Jurkat, Clone E6-1 (cell line): ENCODE data around the gene CALR.
"Not testable (repeated sequence)": the region's sequence is repeated elsewhere in the genome, so short reads cannot be mapped to it uniquely, and the experiment has no call there.

Experiments
- DNase-seq: peaks from one replicate; pipeline ENCODE4 v3.0.0-alpha.2; 2011; ENCODE audit warnings: low read depth, low spot score
- H3K4me3 ChIP-seq: 2 replicates; pipeline ENCODE4 v1.5.1; 2011; ENCODE audit warnings: mild to moderate bottlenecking, low read length, control low read depth, moderate library complexity

The CALR gene

DNA sequence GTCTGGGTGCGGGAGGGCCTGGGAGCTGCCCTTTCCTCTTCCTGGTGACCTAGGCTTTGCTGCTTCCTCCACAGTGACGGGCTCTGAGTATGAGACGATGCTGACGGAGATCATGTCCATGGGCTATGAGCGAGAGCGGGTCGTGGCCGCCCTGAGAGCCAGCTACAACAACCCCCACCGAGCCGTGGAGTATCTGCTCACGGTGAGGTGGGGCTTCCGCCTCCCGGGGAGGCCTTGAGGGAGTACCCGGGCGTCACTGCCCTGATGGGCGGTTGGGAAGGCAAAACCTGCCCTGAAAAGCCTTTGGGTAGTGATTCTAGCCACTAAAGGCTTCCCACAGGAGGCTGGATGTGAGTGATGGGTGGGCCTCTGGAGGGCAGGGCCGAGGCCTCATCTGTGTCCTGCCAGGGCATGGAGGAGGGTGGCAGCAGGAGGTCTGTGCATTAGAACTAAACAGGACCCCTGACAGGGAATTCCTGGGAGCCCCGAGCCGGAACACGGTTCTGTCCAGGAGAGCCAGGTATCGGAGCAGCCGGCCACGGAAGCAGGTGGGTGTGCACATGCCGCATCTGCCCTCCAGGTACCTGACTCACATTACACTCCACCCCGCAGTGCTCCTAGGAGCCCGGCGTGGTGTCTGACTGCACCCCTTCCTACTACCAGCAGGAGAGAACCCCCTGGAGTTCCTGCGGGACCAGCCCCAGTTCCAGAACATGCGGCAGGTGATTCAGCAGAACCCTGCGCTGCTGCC lies 10.4 kb downstream of the CALR start:
- DNase-seq = no peak
- no peak overlapping the region for H3K4me3 ChIP-seq

GRCh38 chr19:12949363-12950283 lies 11.2 kb downstream of the CALR start:
- no peak overlapping the region for H3K4me3 ChIP-seq
- no peak for DNase-seq

GRCh38 chr19:12952050-12952449 lies 13.6 kb downstream of the CALR start:
- not testable (repeated sequence) for DNase-seq, H3K4me3 ChIP-seq

DNA sequence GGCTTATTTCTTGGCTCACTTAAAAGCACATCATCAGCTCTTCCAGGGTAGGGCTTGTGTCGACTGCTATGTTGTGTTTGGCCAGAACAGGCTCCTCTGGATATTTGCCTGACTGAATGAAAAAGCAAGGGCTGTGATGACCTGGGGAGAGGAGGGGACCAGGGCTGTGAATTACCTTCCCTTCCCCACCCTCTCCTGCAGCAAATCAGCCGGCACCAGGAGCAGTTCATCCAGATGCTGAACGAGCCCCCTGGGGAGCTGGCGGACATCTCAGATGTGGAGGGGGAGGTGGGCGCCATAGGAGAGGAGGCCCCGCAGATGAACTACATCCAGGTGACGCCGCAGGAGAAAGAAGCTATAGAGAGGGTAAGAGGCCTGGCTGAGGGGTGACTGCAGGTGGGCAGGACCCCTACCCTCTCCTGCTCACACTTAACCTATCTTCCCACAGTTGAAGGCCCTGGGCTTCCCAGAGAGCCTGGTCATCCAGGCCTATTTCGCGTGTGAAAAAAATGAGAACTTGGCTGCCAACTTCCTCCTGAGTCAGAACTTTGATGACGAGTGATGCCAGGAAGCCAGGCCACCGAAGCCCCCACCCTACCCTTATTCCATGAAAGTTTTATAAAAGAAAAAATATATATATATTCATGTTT lies 14.2 kb downstream of the CALR start:
- no peak for DNase-seq
- H3K4me3 ChIP-seq = no peak overlapping the region

DNA sequence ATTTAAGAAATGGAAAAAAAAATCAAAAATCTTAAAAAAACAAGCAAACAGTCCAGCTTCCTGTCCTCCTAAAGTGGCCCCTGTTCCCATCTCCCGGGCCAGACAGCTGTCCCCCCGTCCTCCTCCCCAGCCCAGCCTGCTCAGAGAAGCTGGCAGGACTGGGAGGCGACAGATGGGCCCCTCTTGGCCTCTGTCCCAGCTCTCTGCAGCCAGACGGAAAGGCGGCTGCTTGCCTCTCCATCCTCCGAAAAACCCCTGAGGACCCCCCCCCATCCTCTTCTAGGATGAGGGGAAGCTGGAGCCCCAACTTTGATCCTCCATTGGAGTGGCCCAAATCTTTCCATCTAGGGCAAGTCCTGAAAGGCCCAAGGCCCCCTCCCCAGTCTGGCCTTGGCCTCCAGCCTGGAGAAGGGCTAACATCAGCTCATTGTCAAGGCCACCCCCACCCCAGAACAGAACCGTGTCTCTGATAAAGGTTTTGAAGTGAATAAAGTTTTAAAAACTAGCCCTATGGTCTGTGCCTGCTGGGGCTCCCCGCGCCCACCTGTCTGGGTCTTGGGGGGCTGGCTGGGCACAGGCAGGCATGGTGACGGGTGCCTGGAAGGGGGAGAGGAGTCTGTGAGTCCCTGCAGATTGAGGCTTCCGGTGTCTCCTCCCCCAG lies 14.9 kb downstream of the CALR start:
- no peak overlapping the region for H3K4me3 ChIP-seq
- no peak for DNase-seq

DNA sequence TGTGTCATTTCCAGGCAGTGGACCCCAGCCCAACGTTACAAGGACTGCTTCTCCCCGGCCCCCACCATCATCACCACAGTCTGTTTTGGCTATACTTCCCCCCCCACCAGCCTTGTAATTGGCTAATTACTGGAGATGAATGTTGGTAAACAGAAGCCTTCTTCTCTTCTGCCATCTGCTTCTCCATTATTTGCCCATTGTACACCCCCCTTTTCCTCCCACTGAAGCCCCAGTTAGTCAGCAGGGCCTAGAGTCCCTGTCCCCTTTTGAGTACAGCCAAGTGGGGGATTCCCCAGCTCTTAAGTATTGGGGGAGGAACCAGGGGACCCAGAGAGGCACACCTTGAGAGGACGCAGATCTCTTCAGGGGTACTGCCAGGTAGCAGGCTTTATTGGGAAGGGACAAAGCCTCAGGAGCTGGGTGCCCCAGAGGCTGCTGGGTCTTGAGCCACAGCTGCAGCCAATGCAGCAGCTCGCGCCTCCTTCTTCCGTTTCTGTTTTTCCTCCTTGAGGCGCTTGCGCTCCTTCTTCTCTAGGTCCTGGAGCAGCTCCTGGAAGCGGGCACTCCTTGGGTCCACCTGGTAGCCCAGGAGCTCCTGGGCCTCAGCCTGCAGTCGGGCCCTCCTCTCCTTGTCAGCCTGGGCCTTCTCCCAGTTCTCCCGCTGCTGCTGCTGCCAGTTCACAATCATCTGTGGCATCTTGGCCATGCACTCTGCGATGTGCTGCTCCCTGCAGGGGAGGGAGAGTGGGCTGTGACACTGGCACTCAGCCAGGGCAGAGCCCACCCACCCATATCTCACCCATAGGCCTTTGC lies 15.6 kb downstream of the CALR start:
- H3K4me3 ChIP-seq = no peak overlapping the region
- no peak for DNase-seq

- no peak overlapping the region for H3K4me3 ChIP-seq
Observed at GRCh38 chr19:12954612-12954962, 16.2 kb downstream of the CALR start.

DNA sequence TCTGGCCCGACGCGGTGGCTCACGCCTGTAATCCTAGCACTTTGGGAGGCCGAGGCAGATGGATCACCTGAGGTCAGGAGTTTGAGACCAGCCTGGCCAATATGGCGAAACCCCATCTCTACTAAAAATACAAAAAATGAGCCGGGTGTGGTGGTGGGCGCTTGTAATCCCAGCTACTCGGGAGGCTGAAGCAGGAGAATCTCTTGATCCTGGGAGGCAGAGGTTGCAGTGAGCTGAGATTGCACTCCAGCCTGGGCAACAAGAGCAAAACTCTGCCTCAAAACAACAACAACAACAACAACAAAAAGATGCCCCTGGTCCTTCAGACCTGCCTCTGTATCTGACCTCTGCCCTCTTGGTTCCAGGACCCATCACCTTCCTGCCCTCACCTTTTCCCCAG lies 17.2 kb downstream of the CALR start:
- peak overlapping the region; percentile 96 for H3K4me3 ChIP-seq
- DNase-seq = not testable (repeated sequence)

More at GRCh38 chr19:12954612-12954962, 16.2 kb downstream of the CALR start:
- no peak for DNase-seq

GRCh38 chr19:12955996-12956395 lies 17.6 kb downstream of the CALR start:
- H3K4me3 ChIP-seq = peak overlapping the region; percentile 96
- no peak for DNase-seq

DNA sequence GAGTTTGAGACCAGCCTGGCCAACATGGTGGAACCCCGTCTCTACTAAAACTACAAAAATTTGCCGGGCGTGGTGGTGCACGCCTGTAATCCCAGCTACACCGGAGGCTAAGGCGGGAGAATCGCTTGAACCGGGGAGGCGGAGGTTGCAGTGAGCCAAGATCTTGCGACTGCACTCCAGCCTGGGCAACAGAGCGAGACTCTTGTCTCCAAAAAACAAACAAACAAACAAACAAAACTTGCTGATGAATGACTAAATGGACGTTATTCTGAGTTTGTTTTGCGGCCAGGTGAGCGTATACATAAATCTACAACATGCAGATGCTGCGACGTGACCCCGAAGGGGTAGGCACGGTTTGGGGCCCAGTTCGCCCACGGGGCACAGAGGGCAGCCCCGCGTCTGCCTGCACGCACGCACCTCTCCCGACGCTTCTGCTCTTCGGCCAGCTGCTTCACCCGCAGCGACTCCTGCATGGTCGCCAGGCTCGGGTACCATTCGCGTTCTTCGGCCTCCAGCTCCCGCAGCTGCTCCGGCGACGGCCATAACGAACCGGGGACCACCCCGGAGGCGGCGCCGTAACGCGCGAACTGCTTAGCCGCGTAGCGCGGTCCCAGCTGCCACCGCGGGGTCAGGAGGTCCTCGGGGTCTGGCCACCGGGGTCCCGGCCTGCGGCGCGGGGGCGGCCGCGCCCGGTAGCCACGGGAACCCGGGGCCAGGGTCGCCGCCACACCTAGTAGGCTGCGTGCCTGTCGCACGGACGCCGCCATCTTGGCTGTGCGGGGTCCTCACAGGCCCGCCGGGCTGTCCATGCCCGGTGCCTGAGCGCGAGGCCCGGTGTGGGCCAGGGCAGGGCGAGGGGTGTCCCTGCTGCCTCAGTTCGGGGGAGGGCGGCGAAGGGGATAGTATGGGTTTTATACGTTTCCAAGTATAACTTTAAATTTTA lies 18.3 kb downstream of the CALR start, which contains the start of gene GADD45GIP1:
Gene GADD45GIP1 (minus strand): TSS at position 778 of the 943 bp plus-strand sequence. CDS start 11 bp downstream, at position 767.
- H3K4me3 ChIP-seq = peak within 1 kb of the TSS; percentile 96
- DNase-seq = peak; percentile 67

DNA sequence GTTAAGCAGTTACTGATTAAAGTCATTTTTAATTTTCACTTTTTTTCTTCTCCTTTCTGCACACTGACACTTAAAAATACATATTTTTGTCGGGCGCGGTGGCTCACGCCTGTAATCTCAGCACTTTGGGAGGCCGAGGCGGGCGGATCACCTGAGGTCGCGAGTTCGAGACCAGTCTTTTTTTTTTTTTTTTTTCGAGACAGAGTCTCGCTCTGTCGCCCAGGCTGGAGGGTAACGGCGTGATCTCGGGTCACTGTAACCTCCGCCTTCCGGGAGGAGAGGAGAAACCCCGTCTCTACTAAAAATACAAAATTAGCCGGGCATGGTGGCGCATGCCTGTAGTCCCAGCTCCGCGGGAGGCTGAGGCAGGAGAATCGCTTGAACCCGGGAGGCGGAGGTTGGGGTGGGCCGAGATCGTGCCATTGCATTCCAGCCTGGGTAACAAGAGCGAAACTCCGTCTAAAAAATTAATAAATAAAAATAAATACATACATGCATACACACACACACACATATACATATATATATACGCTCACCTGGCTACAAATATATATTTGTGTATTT lies 19.1 kb downstream of the CALR start:
- not testable (repeated sequence) for DNase-seq
- peak overlapping the region; percentile 96 for H3K4me3 ChIP-seq

- H3K4me3 ChIP-seq = no peak overlapping the region
- DNase-seq = no peak
Observed at GRCh38 chr19:12959481-12959880, 21.1 kb downstream of the CALR start.

- H3K4me3 ChIP-seq = peak overlapping the region; percentile 67
- DNase-seq = peak; percentile 69
Observed at GRCh38 chr19:12965017-12965811, 26.8 kb downstream of the CALR start.

- peak overlapping the region; percentile 67 for H3K4me3 ChIP-seq
- DNase-seq = no peak
Observed at GRCh38 chr19:12965812-12966135, 27.4 kb downstream of the CALR start.

GRCh38 chr19:12967907-12968306 lies 29.5 kb downstream of the CALR start:
- H3K4me3 ChIP-seq = no peak overlapping the region
- DNase-seq = no peak

DNA sequence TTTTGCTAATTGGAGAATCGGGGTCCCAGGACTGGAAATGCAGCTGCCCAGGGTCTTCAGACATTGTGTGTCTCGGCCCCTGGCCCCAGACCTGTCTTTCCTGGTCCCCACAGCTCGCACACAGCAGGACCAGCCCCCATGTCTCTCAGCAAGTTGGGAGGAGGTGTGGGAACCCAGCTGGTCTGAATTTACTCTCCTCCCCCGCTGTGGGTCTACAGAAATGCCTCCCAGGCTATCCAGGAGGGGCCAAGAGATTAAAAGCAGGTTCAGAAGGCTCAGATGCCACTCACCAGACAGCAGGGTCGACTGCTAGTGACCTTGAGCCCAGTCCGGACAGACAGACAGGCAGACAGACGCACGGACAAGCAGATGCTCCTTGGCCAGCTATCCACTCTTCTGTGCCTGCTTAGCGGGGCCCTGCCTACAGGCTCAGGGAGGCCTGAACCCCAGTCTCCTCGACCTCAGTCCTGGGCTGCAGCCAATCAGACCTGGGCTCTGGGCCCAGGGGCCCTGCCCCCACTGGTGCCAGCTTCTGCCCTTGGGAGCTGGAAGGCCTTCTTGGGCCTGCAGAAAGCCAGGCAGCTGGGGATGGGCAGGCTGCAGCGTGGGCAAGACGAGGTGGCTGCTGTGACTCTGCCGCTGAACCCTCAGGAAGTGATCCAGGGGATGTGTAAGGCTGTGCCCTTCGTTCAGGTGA lies 31.0 kb downstream of the CALR start, which contains the start of gene DAND5:
Gene DAND5 (plus strand): TSS at position 285 of the 697 bp plus-strand sequence. CDS start 85 bp downstream, at position 370.
- H3K4me3 ChIP-seq = no peak within 1 kb of the TSS
- DNase-seq = no peak
